Keratinocyte (primary cell): ENCODE data around the gene CLEC2D.

Experiments used
- CTCF ChIP-seq, 3 experiments: IDR thresholded peaks in 1 of 3; conservative IDR thresholded peaks in 1 of 3; optimal IDR thresholded peaks in 1 of 3; 2 replicates in 2 of 3; 3 replicates in 1 of 3; pipeline versions ENCODE3 to v1.5.1; 2011; ENCODE audit warnings: low read length in 3 of 3, mild to moderate bottlenecking in 3 of 3, moderate library complexity in 2 of 3, control low read depth in 1 of 3, inconsistent platforms in 1 of 3; ENCODE audit not compliant: insufficient read depth in 2 of 3; ENCODE audit errors: extremely low read depth in 1 of 3
- EZH2 ChIP-seq: IDR thresholded peaks from one replicate; pipeline ENCODE4 v1.6.1; 2012; ENCODE audit warnings: inconsistent platforms, mild to moderate bottlenecking, low read length, moderate library complexity

GRCh38 chr12:9634969-9635754 lies 34.4 kb upstream of the CLEC2D start:
- no peak for TF ChIP-seq CTCF (optimal IDR thresholded peaks at IDR 0.05 in 1 of 3, IDR thresholded peaks at IDR 0.05 in 1 of 3, conservative IDR thresholded peaks at IDR 0.05 in 1 of 3; ENCODE audit: extremely low read depth in 1 of 3, insufficient read depth in 2 of 3, low read length in 3 of 3)
- TF ChIP-seq EZH2, result no peak
